ENCODE results near the gene LRP1.

LRP1 gene

GRCh38 chr12:57224973-57225679 is 96.8 kb downstream of the LRP1 start:
- TF ChIP-seq MYC (IDR thresholded peaks at IDR 0.05; ENCODE audit: low read depth, low read length) (no peak), POLR2A (IDR thresholded peaks at IDR 0.05; ENCODE audit: extremely low read depth, insufficient read length) (no peak), CTCF (IDR thresholded peaks at IDR 0.05; ENCODE audit: low read depth, low read length) (peak; percentile 55), MAX (IDR thresholded peaks at IDR 0.05; ENCODE audit: low read depth, low read length) (no peak)

GRCh38 chr12:57225680-57226210 is 97.5 kb downstream of the LRP1 start:
- no peak for TF ChIP-seq MAX (IDR thresholded peaks at IDR 0.05; ENCODE audit: low read depth, low read length)
- no peak for TF ChIP-seq MYC (IDR thresholded peaks at IDR 0.05; ENCODE audit: low read depth, low read length)
- no peak for TF ChIP-seq POLR2A (IDR thresholded peaks at IDR 0.05; ENCODE audit: extremely low read depth, insufficient read length)
- TF ChIP-seq CTCF (IDR thresholded peaks at IDR 0.05; ENCODE audit: low read depth, low read length): no peak
- DNase-seq (ENCODE audit: low read depth): no peak
- no peak overlapping the region for H3K4me3 ChIP-seq (ENCODE audit: low read depth, low read length)

More at GRCh38 chr12:57224973-57225679, 96.8 kb downstream of the LRP1 start:
- DNase-seq (ENCODE audit: low read depth): peak; percentile 54
- no peak overlapping the region for H3K4me3 ChIP-seq (ENCODE audit: low read depth, low read length)

GRCh38 chr12:57226588-57227314 is 98.5 kb downstream of the LRP1 start:
- peak; percentile 67 for DNase-seq (ENCODE audit: low read depth)
- TF ChIP-seq POLR2A (IDR thresholded peaks at IDR 0.05; ENCODE audit: extremely low read depth, insufficient read length) (no peak), MYC (IDR thresholded peaks at IDR 0.05; ENCODE audit: low read depth, low read length) (no peak), MAX (IDR thresholded peaks at IDR 0.05; ENCODE audit: low read depth, low read length) (no peak), CTCF (IDR thresholded peaks at IDR 0.05; ENCODE audit: low read depth, low read length) (no peak)
- H3K4me3 ChIP-seq (ENCODE audit: low read depth, low read length): no peak overlapping the region

- no peak for TF ChIP-seq CTCF (IDR thresholded peaks at IDR 0.05; ENCODE audit: low read depth, low read length)
- TF ChIP-seq POLR2A (IDR thresholded peaks at IDR 0.05; ENCODE audit: extremely low read depth, insufficient read length): no peak
- no peak for TF ChIP-seq MYC (IDR thresholded peaks at IDR 0.05; ENCODE audit: low read depth, low read length)
- TF ChIP-seq MAX (IDR thresholded peaks at IDR 0.05; ENCODE audit: low read depth, low read length): no peak
- no peak for DNase-seq (ENCODE audit: low read depth)
- H3K4me3 ChIP-seq (ENCODE audit: low read depth, low read length): no peak overlapping the region
Observed at GRCh38 chr12:57227315-57228115, 99.2 kb downstream of the LRP1 start.

GRCh38 chr12:57229046-57229633 is 100.9 kb downstream of the LRP1 start:
- peak overlapping the region; percentile 87 for H3K4me3 ChIP-seq (ENCODE audit: low read depth, low read length)
- peak; percentile 84 for DNase-seq (ENCODE audit: low read depth)
- TF ChIP-seq MAX (IDR thresholded peaks at IDR 0.05; ENCODE audit: low read depth, low read length) (peak; percentile 12; the same call in 1 of the 2 replicates), POLR2A (IDR thresholded peaks at IDR 0.05; ENCODE audit: extremely low read depth, insufficient read length) (no peak), MYC (IDR thresholded peaks at IDR 0.05; ENCODE audit: low read depth, low read length) (0 out of 2 replicates have a peak, but pooled peaks have one; percentile 7), CTCF (IDR thresholded peaks at IDR 0.05; ENCODE audit: low read depth, low read length) (no peak)
